HepG2 (cell line): ENCODE results near the gene NUFIP2. TPM values are rescaled to one million over a fixed set of nuclear protein-coding genes. Genes with fewer than 3 reads are reported as not detected.

Source experiments
- ATAC-seq: fragments of 200-7000 bp; cut with Tn5 transposase; 3 replicates; pipeline ENCODE4 v1.9.1; 2020; ENCODE audit warnings: mild to moderate bottlenecking, moderate library complexity
- BruUV-seq: library from RNA; stranded (reverse); fragments of 400-500 nt; replicated peaks from 2 replicates; lab custom pipeline; 2021; lab: Mats Ljungman, UMichigan
- CTCF ChIA-PET: fragments of 300-600 bp; formaldehyde crosslinking; extraction: SDS; loops from one replicate; lab custom pipeline; 2021; ENCODE audit warnings: low total read pairs, inconsistent platforms, low intra/inter-chr PET ratio; lab: Yijun Ruan, JAX
- POLR2A ChIA-PET: fragments of 350-600 bp; sonication (Branson Sonifier 250); formaldehyde crosslinking; loops from one replicate; lab custom pipeline; 2020; ENCODE audit warnings: antibody characterized with exemption, inconsistent platforms; lab: Yijun Ruan, JAX
- DNase-seq: peaks from one replicate; pipeline ENCODE4 v3.0.0-alpha.2; 2015; ENCODE audit warnings: low spot score
- FAIRE-seq: peaks from 3 replicates; lab custom pipeline; 2011; peaks lifted over from hg19 to GRCh38; lab: Jason Lieb, UNC
- H2AFZ ChIP-seq: one replicate; pipeline ENCODE4 v1.6.1; 2011; ENCODE audit warnings: low read length, inconsistent platforms
- H3K27ac ChIP-seq: fragments of 300-600 bp; 3 replicates; pipeline ENCODE4 v1.8.0; 2011; ENCODE audit warnings: mixed run types, mild to moderate bottlenecking, mixed read lengths, low read length, inconsistent platforms; ENCODE audit not compliant: insufficient read depth; ENCODE audit errors: extremely low read length
- H3K27me3 ChIP-seq, 2 experiments: fragments of 200-600 bp in 1 of 2; 2 replicates in 1 of 2; 3 replicates in 1 of 2; pipeline versions ENCODE4 v1.6.0 to v1.8.0; 2011; ENCODE audit warnings: low read length in 2 of 2, mild to moderate bottlenecking in 2 of 2, moderate library complexity in 2 of 2, inconsistent platforms in 1 of 2; ENCODE audit not compliant: insufficient read depth in 2 of 2, control insufficient read depth in 1 of 2
- H3K36me3 ChIP-seq, 2 experiments: fragments of 200-600 bp in 1 of 2; replicated peaks in 1 of 2; 2 replicates in 1 of 2; 3 replicates in 1 of 2; pipeline versions ENCODE4 v1.5.1 to v1.8.0; 2011; ENCODE audit warnings: low read length in 2 of 2, inconsistent platforms in 1 of 2; ENCODE audit not compliant: insufficient read depth in 2 of 2, control insufficient read depth in 1 of 2
- H3K4me1 ChIP-seq: 2 replicates; pipeline ENCODE4 v1.5.1; 2012; ENCODE audit warnings: low read length, inconsistent platforms; ENCODE audit not compliant: insufficient read depth
- H3K4me2 ChIP-seq: 2 replicates; pipeline ENCODE4 v1.6.0; 2011; ENCODE audit warnings: low read depth, low read length, inconsistent platforms
- H3K4me3 ChIP-seq, 3 experiments: fragments of 200-600 bp in 1 of 3; sonication (generic), shearing (Covaris generic) in 1 of 3; replicated peaks in 1 of 3; 2 replicates each; pipeline ENCODE4 v1.5.1; 2011 to 2016; ENCODE audit warnings: low read length in 3 of 3, inconsistent platforms in 2 of 3, low read depth in 2 of 3, mild to moderate bottlenecking in 2 of 3, control low read depth in 1 of 3, mixed read lengths in 1 of 3; ENCODE audit not compliant: insufficient read depth in 1 of 3
- H3K79me2 ChIP-seq: one replicate; pipeline ENCODE4 v1.6.1; 2011; ENCODE audit warnings: low read length, inconsistent platforms; ENCODE audit not compliant: insufficient read depth
- H3K9ac ChIP-seq: 2 replicates; pipeline ENCODE4 v1.6.0; 2011; ENCODE audit warnings: mild to moderate bottlenecking, low read depth, low read length, inconsistent platforms; ENCODE audit not compliant: insufficient read depth
- H3K9me3 ChIP-seq: 2 replicates; pipeline ENCODE4 v1.5.1; 2012; ENCODE audit warnings: mild to moderate bottlenecking, low read length
- H4K20me1 ChIP-seq: 2 replicates; pipeline ENCODE4 v1.6.0; 2011; ENCODE audit warnings: inconsistent platforms, mild to moderate bottlenecking, low read length, moderate library complexity; ENCODE audit not compliant: insufficient read depth
- ARID2 ChIP-seq: sonication (generic); formaldehyde crosslinking; IDR thresholded peaks from 2 replicates; pipeline ENCODE4 v1.8.1; 2022; ENCODE audit warnings: mild to moderate bottlenecking, missing genetic modification reagents, borderline replicate concordance
- ASH2L ChIP-seq: fragments of 300-600, 200-600 bp; sonication (generic); IDR thresholded peaks from 2 replicates; pipeline ENCODE4 v1.7.0; 2017; ENCODE audit warnings: low read depth, mild to moderate bottlenecking, moderate library complexity, mixed read lengths, low read length; ENCODE audit not compliant: insufficient read length
- RFX1 ChIP-seq: fragments of 450-650 bp; IDR thresholded peaks from 2 replicates; pipeline ENCODE4 v1.6.1; 2017
- SRF ChIP-seq: IDR thresholded peaks from 2 replicates; pipeline ENCODE4 v1.6.1; 2011; ENCODE audit warnings: mild to moderate bottlenecking, low read depth, low read length, moderate library complexity
- ZNF343 ChIP-seq: sonication (generic); formaldehyde crosslinking; IDR thresholded peaks from 2 replicates; pipeline ENCODE4 v1.4.0; 2020; ENCODE audit warnings: mild to moderate bottlenecking, missing genetic modification reagents
- ZNF615 ChIP-seq: sonication (generic); formaldehyde crosslinking; IDR thresholded peaks from 2 replicates; pipeline ENCODE4 v1.5.0; 2020; ENCODE audit warnings: mild to moderate bottlenecking, missing genetic modification reagents, borderline replicate concordance
- ZNF678 ChIP-seq: sonication (generic); formaldehyde crosslinking; IDR thresholded peaks from 2 replicates; pipeline ENCODE4 v1.4.0; 2020; ENCODE audit warnings: mild to moderate bottlenecking, missing genetic modification reagents
- WGBS: methylation state at CpG from one replicate; pipeline ENCODE4 v1.1.6; 2017; ENCODE audit warnings: low lambda C conversion rate; 5-methylcytosine and 5-hydroxymethylcytosine counted together
- in situ Hi-C: cut with HindIII; loops from 2 replicates; pipeline ENCODE4 v1.10.0; 2017; ENCODE audit warnings: low pct_unique_long_range_greater_than_20kb; ENCODE audit not compliant: extremely low pct_ligation_motif_present
- intact Hi-C: fragments of 100-400 bp; cut with micrococcal nuclease; formaldehyde crosslinking; loops from one replicate; pipeline ENCODE4 v1.10.0; 2022; ENCODE audit not compliant: unreplicated experiment
- polyA plus RNA-seq, 8 experiments: library from polyadenylated mRNA; depleted of rRNA in 3 of 8; stranded (reverse) in 7 of 8; unstranded in 1 of 8; fragments of >200 nt; fragmentation: Illumina TruSeq in 4 of 8; extraction: Trizol in 4 of 8; gene quantifications; 2 replicates each; pipeline versions ENCODE4 v1.2.1 to v1.2.3, GENCODE V29; 2011 to 2016; ENCODE audit warnings: low read depth in 4 of 8, missing spikeins in 1 of 8, mixed read lengths in 1 of 8; ENCODE audit not compliant: insufficient read depth in 1 of 8
- total RNA-seq, 5 experiments: library from RNA; depleted of rRNA; stranded (reverse); fragments of >200 nt; fragmentation: Illumina TruSeq; extraction: Trizol; gene quantifications; 2 replicates each; pipeline ENCODE4 v1.2.3, GENCODE V29; 2016; ENCODE audit warnings: low read depth in 1 of 5
- TF ChIP-seq, protein P1 (sequence below): sonication (generic); formaldehyde crosslinking; IDR thresholded peaks from 2 replicates; pipeline ENCODE4 v1.4.0; 2020; ENCODE audit warnings: mild to moderate bottlenecking, missing genetic modification reagents
- TF ChIP-seq, protein P2 (sequence below): IDR thresholded peaks from 2 replicates; pipeline ENCODE4 v1.6.1; 2016; ENCODE audit warnings: low read depth, control low read depth
- TF ChIP-seq, protein P3 (sequence below): sonication (generic); formaldehyde crosslinking; IDR thresholded peaks from 2 replicates; pipeline ENCODE4 v1.5.0; 2020; ENCODE audit warnings: mild to moderate bottlenecking, missing genetic modification reagents, borderline replicate concordance

The NUFIP2 gene
- total and polyA plus RNA-seq, 2 of the 13 experiments (the other 11 are each of a cell fraction or from before 2014, with no cell fraction given) = 10.3 to 30.8 TPM

DNA sequence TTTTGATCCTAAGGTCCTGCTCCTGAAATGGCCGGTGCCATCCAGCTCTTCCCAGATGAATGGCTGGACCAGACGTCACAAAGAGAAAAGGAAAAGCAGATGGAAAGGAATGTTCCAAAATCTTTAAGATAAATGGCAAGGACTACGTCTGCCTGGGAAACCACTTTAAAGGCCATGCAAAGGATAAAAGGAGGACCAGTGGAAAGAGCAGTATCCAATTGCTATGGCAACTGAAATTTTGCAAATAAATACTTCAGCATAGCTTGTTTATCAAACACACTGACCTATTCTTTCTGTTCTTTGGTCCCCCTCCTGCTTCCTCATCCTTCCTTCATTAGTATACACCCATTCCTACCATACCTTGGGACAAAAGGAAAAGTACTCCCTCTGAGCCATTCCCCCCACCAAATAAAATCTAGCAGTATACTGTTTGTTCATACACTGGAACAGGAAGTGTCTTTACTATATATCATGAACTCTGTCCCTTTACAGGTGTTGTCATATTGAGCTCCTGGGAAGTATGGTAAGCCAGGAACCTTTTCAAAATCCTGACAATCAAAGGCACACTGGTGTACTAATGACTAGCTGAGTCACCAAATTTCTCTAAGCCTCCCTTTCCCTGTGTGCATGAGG is 37.2 kb upstream of the NUFIP2 start:
- Histone ChIP-seq H3K27ac (no peak overlapping the region), H3K9me3 (no peaks in the 10 kb centered on the region), H2AFZ (no peak overlapping the region), H3K9ac (no peak overlapping the region), H3K36me3 (no peaks in the 10 kb centered on the region), H3K27me3 (peaks cover 0 to 1% of the 10 kb centered on the region in 2 experiments; a peak in 1 of 5 replicates), H3K4me3 (no peak overlapping the region), H3K79me2 (no peaks in the 10 kb centered on the region), H3K4me1 (peaks cover 16% of the 10 kb centered on the region), H4K20me1 (no peaks in the 10 kb centered on the region), H3K4me2 (no peak overlapping the region)
- no TSS peak for BruUV-seq
- ChIA-PET CTCF (no interaction called here), POLR2A (interaction anchor here (1.2 kb wide), 1 partner anchor 59 kb away, joined by 3 read pairs; the partner anchor contains the start of gene TAOK1)
- peak; percentile 49; the same call in 1 of the 2 replicates for TF ChIP-seq RFX1
- no peak for TF ChIP-seq ZNF343 (CRISPR knock-in tag)
- DNase-seq (peak; percentile 13), ATAC-seq (peak; percentile 58), FAIRE-seq (no peak)
- 32% methylated on average over 3 of the region's 3 CpGs for WGBS
- intact Hi-C loops = no loop called here
- in situ Hi-C loops = no loop called here

DNA sequence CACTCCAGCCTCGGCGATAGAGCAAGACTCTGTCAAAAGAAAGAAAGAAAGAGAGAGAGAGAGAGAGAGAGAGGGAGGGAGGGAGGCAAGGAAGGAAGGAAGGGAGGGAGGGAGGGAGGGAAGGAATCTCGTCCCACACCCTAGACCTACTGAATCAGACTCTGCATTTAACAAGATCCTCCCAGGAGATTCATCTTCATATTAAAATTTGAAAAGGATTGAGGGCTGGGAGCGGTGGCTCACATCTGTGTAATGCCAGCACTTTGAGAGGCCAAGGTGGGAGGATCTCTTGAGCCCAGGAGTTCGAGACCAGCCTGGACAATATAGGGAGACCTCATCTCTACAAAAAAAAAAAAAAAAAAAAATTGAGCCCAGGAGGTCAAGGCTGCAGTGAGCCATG is 33.5 kb upstream of the NUFIP2 start:
- CTCF ChIA-PET = no interaction called here
- intact Hi-C loops (no loop called here), in situ Hi-C loops (no loop called here)
- ATAC-seq (no peak), DNase-seq (no peak), FAIRE-seq (no peak)
- Histone ChIP-seq H3K9me3 (no peaks in the 10 kb centered on the region), H3K27me3 (peaks cover 0 to 1% of the 10 kb centered on the region in 2 experiments; a peak in 1 of 5 replicates), H3K9ac (no peak overlapping the region), H3K36me3 (no peaks in the 10 kb centered on the region), H3K4me1 (peaks cover 16% of the 10 kb centered on the region), H3K79me2 (no peaks in the 10 kb centered on the region), H4K20me1 (no peaks in the 10 kb centered on the region), H2AFZ (no peak overlapping the region), H3K4me3 (no peak overlapping the region), H3K27ac (no peak overlapping the region), H3K4me2 (no peak overlapping the region)
- 37% methylated on average over 5 of the region's 5 CpGs for WGBS
- POLR2A ChIA-PET = interaction anchor here (0.6 kb wide), 1 partner anchor 68 kb away, joined by 4 read pairs; no protein-coding TSS in a partner anchor
- no TSS peak for BruUV-seq
- TF ChIP-seq, protein P1, sequence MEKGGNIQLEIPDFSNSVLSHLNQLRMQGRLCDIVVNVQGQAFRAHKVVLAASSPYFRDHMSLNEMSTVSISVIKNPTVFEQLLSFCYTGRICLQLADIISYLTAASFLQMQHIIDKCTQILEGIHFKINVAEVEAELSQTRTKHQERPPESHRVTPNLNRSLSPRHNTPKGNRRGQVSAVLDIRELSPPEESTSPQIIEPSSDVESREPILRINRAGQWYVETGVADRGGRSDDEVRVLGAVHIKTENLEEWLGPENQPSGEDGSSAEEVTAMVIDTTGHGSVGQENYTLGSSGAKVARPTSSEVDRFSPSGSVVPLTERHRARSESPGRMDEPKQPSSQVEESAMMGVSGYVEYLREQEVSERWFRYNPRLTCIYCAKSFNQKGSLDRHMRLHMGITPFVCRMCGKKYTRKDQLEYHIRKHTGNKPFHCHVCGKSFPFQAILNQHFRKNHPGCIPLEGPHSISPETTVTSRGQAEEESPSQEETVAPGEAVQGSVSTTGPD (CRISPR knock-in tag) = no peak
- no peak for TF ChIP-seq ARID2 (CRISPR knock-in tag)
- TF ChIP-seq ZNF615 = no peak
- TF ChIP-seq ZNF678 (CRISPR knock-in tag) = no peak
- TF ChIP-seq, protein P2, sequence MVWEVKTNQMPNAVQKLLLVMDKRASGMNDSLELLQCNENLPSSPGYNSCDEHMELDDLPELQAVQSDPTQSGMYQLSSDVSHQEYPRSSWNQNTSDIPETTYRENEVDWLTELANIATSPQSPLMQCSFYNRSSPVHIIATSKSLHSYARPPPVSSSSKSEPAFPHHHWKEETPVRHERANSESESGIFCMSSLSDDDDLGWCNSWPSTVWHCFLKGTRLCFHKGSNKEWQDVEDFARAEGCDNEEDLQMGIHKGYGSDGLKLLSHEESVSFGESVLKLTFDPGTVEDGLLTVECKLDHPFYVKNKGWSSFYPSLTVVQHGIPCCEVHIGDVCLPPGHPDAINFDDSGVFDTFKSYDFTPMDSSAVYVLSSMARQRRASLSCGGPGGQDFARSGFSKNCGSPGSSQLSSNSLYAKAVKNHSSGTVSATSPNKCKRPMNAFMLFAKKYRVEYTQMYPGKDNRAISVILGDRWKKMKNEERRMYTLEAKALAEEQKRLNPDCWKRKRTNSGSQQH (CRISPR knock-in tag) = no peak
- TF ChIP-seq, protein P3, sequence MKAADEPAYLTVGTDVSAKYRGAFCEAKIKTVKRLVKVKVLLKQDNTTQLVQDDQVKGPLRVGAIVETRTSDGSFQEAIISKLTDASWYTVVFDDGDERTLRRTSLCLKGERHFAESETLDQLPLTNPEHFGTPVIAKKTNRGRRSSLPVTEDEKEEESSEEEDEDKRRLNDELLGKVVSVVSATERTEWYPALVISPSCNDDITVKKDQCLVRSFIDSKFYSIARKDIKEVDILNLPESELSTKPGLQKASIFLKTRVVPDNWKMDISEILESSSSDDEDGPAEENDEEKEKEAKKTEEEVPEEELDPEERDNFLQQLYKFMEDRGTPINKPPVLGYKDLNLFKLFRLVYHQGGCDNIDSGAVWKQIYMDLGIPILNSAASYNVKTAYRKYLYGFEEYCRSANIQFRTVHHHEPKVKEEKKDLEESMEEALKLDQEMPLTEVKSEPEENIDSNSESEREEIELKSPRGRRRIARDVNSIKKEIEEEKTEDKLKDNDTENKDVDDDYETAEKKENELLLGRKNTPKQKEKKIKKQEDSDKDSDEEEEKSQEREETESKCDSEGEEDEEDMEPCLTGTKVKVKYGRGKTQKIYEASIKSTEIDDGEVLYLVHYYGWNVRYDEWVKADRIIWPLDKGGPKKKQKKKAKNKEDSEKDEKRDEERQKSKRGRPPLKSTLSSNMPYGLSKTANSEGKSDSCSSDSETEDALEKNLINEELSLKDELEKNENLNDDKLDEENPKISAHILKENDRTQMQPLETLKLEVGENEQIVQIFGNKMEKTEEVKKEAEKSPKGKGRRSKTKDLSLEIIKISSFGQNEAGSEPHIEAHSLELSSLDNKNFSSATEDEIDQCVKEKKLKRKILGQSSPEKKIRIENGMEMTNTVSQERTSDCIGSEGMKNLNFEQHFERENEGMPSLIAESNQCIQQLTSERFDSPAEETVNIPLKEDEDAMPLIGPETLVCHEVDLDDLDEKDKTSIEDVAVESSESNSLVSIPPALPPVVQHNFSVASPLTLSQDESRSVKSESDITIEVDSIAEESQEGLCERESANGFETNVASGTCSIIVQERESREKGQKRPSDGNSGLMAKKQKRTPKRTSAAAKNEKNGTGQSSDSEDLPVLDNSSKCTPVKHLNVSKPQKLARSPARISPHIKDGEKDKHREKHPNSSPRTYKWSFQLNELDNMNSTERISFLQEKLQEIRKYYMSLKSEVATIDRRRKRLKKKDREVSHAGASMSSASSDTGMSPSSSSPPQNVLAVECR (CRISPR knock-in tag) = no peak
- no peak for TF ChIP-seq ASH2L
- no peak for TF ChIP-seq SRF
